WTC11 (cell line): ENCODE data around the gene PXDC1. TPM values are rescaled to one million over a fixed set of nuclear protein-coding genes. Genes with fewer than 3 reads are reported as not detected.

ENCODE experiments used
- ATAC-seq: fragments of 200-7000 bp; cut with Tn5 transposase; 2 replicates; pipeline ENCODE4 v1.10.0; 2021; ENCODE audit warnings: mild to moderate bottlenecking, moderate library complexity
- CTCF ChIA-PET: fragments of 300-600 bp; sonication (Branson Sonifier 250); formaldehyde crosslinking; loops from one replicate; lab custom pipeline; 2021; ENCODE audit warnings: antibody characterized with exemption; lab: Charles Lee
- POLR2A ChIA-PET: fragments of 350-600 bp; sonication (Branson Sonifier 250); formaldehyde crosslinking; loops from one replicate; lab custom pipeline; 2021; ENCODE audit warnings: antibody characterized with exemption; lab: Charles Lee
- DNase-seq: peaks from one replicate; pipeline ENCODE4 v3.0.0; 2021; ENCODE audit warnings: low spot score
- H3K27ac Mint-ChIP-seq: 2 replicates; pipeline ENCODE4 v1.8.0; 2021; ENCODE audit warnings: mixed read lengths
- H3K27me3 Mint-ChIP-seq: 2 replicates; pipeline ENCODE4 v1.8.0; 2021; ENCODE audit warnings: low read depth, mild to moderate bottlenecking, moderate library complexity, mixed read lengths
- H3K36me3 Mint-ChIP-seq: 2 replicates; pipeline ENCODE4 v1.8.0; 2021; ENCODE audit warnings: mixed read lengths
- H3K4me1 Mint-ChIP-seq: 2 replicates; pipeline ENCODE4 v1.8.0; 2022; ENCODE audit warnings: mixed read lengths
- H3K4me3 Mint-ChIP-seq: 2 replicates; pipeline ENCODE4 v1.8.0; 2021; ENCODE audit warnings: mild to moderate bottlenecking, moderate library complexity, mixed read lengths
- H3K9me3 Mint-ChIP-seq: 2 replicates; pipeline ENCODE4 v1.8.0; 2021; ENCODE audit warnings: mixed read lengths
- CREM ChIP-seq: sonication (generic); formaldehyde crosslinking; IDR thresholded peaks from 2 replicates; pipeline ENCODE4 v1.8.1; 2022; ENCODE audit warnings: mild to moderate bottlenecking, missing genetic modification reagents, moderate library complexity
- CTCF ChIP-seq: fragments of 200-600 bp; IDR thresholded peaks from 2 replicates; pipeline ENCODE4 v1.8.0; 2022; ENCODE audit warnings: antibody characterized with exemption
- FOXJ3 ChIP-seq: sonication (generic); formaldehyde crosslinking; IDR thresholded peaks from 2 replicates; pipeline ENCODE4 v1.9.0; 2021; ENCODE audit warnings: missing genetic modification reagents, mild to moderate bottlenecking, borderline replicate concordance
- FOXK1 ChIP-seq: sonication (generic); formaldehyde crosslinking; IDR thresholded peaks from 2 replicates; pipeline ENCODE4 v1.8.0; 2022; ENCODE audit warnings: mild to moderate bottlenecking, moderate library complexity, missing genetic modification reagents
- MAX ChIP-seq: sonication (generic); formaldehyde crosslinking; IDR thresholded peaks from 2 replicates; pipeline ENCODE4 v1.8.0; 2022; ENCODE audit warnings: mild to moderate bottlenecking, missing genetic modification reagents
- MLX ChIP-seq: sonication (generic); formaldehyde crosslinking; IDR thresholded peaks from 2 replicates; pipeline ENCODE4 v1.8.1; 2023; ENCODE audit warnings: mild to moderate bottlenecking, missing genetic modification reagents, moderate library complexity
- NFE2L1 ChIP-seq: sonication (generic); formaldehyde crosslinking; IDR thresholded peaks from 2 replicates; pipeline ENCODE4 v1.8.1; 2023; ENCODE audit warnings: missing genetic modification reagents
- PRRX2 ChIP-seq: fragments of 250-450 bp; sonication (Bioruptor Pico); IDR thresholded peaks from 2 replicates; pipeline ENCODE4 v1.8.0; 2021; ENCODE audit warnings: mild to moderate bottlenecking
- ZBTB43 ChIP-seq: sonication (generic); formaldehyde crosslinking; IDR thresholded peaks from 2 replicates; pipeline ENCODE4 v1.8.1; 2023; ENCODE audit warnings: mild to moderate bottlenecking, missing genetic modification reagents
- ZNF263 ChIP-seq: sonication (generic); formaldehyde crosslinking; IDR thresholded peaks from 2 replicates; pipeline ENCODE4 v1.8.1; 2022; ENCODE audit warnings: low read depth, mild to moderate bottlenecking, moderate library complexity, missing genetic modification reagents
- ZNF532 ChIP-seq: fragments of 250-450 bp; sonication (Bioruptor Pico); IDR thresholded peaks from 2 replicates; pipeline ENCODE4 v1.9.0; 2021; ENCODE audit warnings: mild to moderate bottlenecking, borderline replicate concordance
- total RNA-seq: library from RNA; stranded (reverse); gene quantifications from 3 replicates; pipeline ENCODE4 v1.2.3, GENCODE V29; 2021
- TF ChIP-seq, protein P1 (sequence below): sonication (generic); formaldehyde crosslinking; IDR thresholded peaks from 2 replicates; pipeline ENCODE4 v1.8.0; 2023; ENCODE audit warnings: mild to moderate bottlenecking, missing genetic modification reagents
- TF ChIP-seq, protein P2 (sequence below): sonication (generic); formaldehyde crosslinking; IDR thresholded peaks from 2 replicates; pipeline ENCODE4 v1.8.0; 2023; ENCODE audit warnings: missing genetic modification reagents
- TF ChIP-seq, protein P3 (sequence below): sonication (generic); formaldehyde crosslinking; IDR thresholded peaks from 2 replicates; pipeline ENCODE4 v1.8.0; 2022; ENCODE audit warnings: mild to moderate bottlenecking, missing genetic modification reagents
- TF ChIP-seq, protein P4 (sequence below): fragments of 250-450 bp; sonication (Bioruptor Pico); IDR thresholded peaks from 2 replicates; pipeline ENCODE4 v1.9.0; 2021; ENCODE audit warnings: moderate library complexity, mild to moderate bottlenecking, inconsistent platforms, borderline replicate concordance

PXDC1 gene
- total RNA-seq, 1 experiment from 2014 or later, result 3.3 TPM

DNA sequence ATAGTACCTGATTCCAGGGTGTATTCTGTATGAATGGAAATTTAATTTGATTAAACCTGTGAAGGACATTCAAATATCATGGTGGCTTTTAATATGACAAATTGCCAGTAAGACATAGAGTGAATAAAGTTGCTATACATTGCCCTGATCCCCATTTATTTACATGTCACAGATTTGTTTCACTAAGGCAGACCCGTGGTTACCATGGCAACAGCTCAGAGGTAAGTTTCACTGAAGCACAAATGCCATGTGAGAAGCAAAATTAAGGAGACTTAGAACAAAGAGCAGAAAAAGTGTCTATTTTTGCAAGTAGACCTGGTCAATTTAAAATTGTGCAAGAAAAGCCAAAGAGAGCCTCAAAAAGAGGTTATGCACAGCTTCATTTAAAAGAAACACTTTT lies 63.7 kb downstream of the PXDC1 start (continued):
- TF ChIP-seq, protein P1, sequence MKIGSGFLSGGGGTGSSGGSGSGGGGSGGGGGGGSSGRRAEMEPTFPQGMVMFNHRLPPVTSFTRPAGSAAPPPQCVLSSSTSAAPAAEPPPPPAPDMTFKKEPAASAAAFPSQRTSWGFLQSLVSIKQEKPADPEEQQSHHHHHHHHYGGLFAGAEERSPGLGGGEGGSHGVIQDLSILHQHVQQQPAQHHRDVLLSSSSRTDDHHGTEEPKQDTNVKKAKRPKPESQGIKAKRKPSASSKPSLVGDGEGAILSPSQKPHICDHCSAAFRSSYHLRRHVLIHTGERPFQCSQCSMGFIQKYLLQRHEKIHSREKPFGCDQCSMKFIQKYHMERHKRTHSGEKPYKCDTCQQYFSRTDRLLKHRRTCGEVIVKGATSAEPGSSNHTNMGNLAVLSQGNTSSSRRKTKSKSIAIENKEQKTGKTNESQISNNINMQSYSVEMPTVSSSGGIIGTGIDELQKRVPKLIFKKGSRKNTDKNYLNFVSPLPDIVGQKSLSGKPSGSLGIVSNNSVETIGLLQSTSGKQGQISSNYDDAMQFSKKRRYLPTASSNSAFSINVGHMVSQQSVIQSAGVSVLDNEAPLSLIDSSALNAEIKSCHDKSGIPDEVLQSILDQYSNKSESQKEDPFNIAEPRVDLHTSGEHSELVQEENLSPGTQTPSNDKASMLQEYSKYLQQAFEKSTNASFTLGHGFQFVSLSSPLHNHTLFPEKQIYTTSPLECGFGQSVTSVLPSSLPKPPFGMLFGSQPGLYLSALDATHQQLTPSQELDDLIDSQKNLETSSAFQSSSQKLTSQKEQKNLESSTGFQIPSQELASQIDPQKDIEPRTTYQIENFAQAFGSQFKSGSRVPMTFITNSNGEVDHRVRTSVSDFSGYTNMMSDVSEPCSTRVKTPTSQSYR (CRISPR knock-in tag), result no peak
- no peak for TF ChIP-seq MLX (CRISPR knock-in tag)

DNA sequence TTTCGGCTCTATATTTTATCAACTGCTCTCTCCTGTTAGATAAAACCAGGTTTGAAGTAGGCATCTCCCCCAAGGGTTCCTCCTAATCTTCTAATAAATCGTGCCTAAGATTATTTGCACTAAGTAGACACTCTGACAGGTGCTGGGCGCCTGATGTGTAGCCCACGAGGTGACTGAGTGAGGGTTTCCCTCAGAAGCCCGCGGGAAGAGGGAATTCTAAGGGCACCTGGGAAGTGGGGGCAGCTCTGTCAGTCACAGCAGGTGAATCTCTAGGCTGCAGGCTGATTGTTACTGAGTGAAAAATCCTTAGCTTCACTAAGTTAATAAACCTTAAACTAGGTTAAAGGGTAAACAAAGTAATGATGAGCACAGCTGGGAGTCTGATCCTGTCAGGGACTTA lies 68.2 kb downstream of the PXDC1 start:
- peaks cover 8% of the 10 kb centered on the region; the same call in 1 of the 2 replicates for H3K4me1 Mint-ChIP-seq
- peaks cover 11% of the 10 kb centered on the region for H3K27me3 Mint-ChIP-seq
- no peak overlapping the region for H3K27ac Mint-ChIP-seq
- TF ChIP-seq ZNF263 (no peak), NFE2L1 (CRISPR knock-in tag) (no peak), FOXK1 (CRISPR knock-in tag) (no peak), MAX (CRISPR knock-in tag) (no peak), ZNF532 (CRISPR knock-in tag) (no peak), PRRX2 (no peak), CREM (no peak), ZBTB43 (CRISPR knock-in tag) (no peak), FOXJ3 (CRISPR knock-in tag) (no peak), CTCF (no peak)
- TF ChIP-seq, protein P2, sequence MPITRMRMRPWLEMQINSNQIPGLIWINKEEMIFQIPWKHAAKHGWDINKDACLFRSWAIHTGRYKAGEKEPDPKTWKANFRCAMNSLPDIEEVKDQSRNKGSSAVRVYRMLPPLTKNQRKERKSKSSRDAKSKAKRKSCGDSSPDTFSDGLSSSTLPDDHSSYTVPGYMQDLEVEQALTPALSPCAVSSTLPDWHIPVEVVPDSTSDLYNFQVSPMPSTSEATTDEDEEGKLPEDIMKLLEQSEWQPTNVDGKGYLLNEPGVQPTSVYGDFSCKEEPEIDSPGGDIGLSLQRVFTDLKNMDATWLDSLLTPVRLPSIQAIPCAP (CRISPR knock-in tag), result no peak
- TF ChIP-seq, protein P3, sequence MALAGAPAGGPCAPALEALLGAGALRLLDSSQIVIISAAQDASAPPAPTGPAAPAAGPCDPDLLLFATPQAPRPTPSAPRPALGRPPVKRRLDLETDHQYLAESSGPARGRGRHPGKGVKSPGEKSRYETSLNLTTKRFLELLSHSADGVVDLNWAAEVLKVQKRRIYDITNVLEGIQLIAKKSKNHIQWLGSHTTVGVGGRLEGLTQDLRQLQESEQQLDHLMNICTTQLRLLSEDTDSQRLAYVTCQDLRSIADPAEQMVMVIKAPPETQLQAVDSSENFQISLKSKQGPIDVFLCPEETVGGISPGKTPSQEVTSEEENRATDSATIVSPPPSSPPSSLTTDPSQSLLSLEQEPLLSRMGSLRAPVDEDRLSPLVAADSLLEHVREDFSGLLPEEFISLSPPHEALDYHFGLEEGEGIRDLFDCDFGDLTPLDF (CRISPR knock-in tag), result no peak
- TF ChIP-seq, protein P4, sequence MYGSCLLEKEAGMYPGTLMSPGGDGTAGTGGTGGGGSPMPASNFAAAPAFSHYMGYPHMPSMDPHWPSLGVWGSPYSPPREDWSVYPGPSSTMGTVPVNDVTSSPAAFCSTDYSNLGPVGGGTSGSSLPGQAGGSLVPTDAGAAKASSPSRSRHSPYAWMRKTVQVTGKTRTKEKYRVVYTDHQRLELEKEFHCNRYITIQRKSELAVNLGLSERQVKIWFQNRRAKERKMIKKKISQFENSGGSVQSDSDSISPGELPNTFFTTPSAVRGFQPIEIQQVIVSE (CRISPR knock-in tag), result no peak
- peaks cover 5% of the 10 kb centered on the region for H3K36me3 Mint-ChIP-seq
- peaks cover 16% of the 10 kb centered on the region for H3K9me3 Mint-ChIP-seq
- POLR2A ChIA-PET, result no interaction called here
- no peak for ATAC-seq
- H3K4me3 Mint-ChIP-seq, result no peak overlapping the region
- DNase-seq, result no peak
- CTCF ChIA-PET, result no interaction called here
